ENCODE results near the gene GLYAT. TPM values are rescaled to one million over a fixed set of nuclear protein-coding genes. Genes with fewer than 3 reads are reported as not detected.

Gene GLYAT
- total and polyA plus RNA-seq, 2 donors from 2014 or later: 57.8 to 480 TPM

DNA sequence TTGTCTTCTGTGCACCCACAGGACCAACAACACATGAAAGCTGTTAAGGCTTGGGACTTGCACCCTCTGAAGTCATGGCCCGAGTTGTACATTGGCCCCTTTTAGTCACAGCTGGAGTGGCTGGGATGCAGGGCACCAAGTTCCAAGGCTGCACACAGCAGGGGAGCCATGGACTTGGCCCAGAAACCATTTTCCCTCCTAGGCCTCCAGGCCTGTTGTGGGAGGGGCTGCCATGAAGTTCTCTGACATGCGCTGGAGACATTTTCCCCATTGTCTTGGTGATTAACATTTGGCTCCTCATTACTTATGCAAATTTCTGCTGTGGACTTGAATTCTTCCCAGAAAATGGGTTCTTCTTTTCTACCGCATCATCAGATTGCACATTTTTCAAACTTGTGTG is 48.8 kb upstream of the GLYAT start:
- Histone ChIP-seq H3K27ac (ENCODE audit: low read depth in 2 of 2, low read length in 2 of 2) (no peak overlapping the region), H3K36me3 (ENCODE audit: control insufficient read depth in 2 of 3, insufficient read depth in 3 of 3, low read length in 3 of 3) (no peaks in the 10 kb centered on the region), H3K9ac (ENCODE audit: low read length in 3 of 3) (no peak overlapping the region), H3K27me3 (ENCODE audit: control insufficient read depth, insufficient read depth, low read length) (no peaks in the 10 kb centered on the region), H3K4me1 (ENCODE audit: control insufficient read depth in 2 of 3, insufficient read depth in 2 of 3, low read depth in 1 of 3, low read length in 3 of 3) (no peaks in the 10 kb centered on the region), H3K4me3 (ENCODE audit: low read length in 3 of 3) (no peak overlapping the region), H3K9me3 (ENCODE audit: control insufficient read depth in 2 of 3, insufficient read depth in 1 of 3, low read length in 3 of 3) (no peaks in the 10 kb centered on the region)
- TF ChIP-seq, protein P1, sequence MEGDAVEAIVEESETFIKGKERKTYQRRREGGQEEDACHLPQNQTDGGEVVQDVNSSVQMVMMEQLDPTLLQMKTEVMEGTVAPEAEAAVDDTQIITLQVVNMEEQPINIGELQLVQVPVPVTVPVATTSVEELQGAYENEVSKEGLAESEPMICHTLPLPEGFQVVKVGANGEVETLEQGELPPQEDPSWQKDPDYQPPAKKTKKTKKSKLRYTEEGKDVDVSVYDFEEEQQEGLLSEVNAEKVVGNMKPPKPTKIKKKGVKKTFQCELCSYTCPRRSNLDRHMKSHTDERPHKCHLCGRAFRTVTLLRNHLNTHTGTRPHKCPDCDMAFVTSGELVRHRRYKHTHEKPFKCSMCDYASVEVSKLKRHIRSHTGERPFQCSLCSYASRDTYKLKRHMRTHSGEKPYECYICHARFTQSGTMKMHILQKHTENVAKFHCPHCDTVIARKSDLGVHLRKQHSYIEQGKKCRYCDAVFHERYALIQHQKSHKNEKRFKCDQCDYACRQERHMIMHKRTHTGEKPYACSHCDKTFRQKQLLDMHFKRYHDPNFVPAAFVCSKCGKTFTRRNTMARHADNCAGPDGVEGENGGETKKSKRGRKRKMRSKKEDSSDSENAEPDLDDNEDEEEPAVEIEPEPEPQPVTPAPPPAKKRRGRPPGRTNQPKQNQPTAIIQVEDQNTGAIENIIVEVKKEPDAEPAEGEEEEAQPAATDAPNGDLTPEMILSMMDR (IDR thresholded peaks at IDR 0.05; ENCODE audit: borderline replicate concordance, extremely low read depth, insufficient read depth): no peak
- intact Hi-C loops (cut with DNase I): no loop called here
- FAIRE-seq (no peak), DNase-seq (no peak)

DNA sequence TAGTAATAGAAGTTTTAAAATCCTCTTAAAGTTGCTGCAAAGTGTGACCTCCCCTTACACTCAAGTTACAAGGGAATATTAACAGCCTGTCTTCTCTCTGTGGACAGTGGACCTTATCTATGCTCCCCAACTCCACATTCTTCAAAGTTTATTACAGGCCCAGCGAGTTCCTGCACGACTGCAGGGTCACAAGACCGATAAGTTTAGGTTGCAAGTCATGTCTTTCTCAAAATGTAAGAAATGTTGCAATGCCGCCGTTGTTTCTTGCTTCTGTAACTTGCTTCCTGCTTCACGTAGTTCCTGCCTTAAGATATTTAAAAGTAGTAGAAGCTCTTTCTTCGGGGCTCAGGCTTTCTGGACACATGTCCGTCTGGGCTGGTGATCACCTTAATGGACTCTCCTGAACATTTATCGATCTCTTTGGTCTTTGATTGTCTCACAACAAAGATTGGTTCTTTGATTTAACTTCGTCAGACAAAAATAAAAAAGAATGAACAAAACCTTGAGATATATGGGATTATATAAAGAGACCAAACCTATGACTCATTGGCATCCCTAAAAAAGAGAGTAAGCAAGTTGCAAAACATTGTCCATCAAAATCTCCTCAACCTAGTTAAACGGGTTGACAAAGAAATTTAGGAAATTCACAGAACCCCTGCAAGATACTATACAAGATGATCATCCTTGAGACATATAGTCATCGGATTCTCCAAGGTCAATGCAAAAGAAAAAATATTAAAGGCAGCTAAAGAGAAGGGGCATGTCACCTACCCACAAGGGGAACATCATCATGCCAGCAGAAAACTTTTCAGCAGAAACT is 45.4 kb upstream of the GLYAT start:
- Histone ChIP-seq H3K9ac (ENCODE audit: low read length in 3 of 3) (no peak overlapping the region), H3K36me3 (ENCODE audit: control insufficient read depth in 2 of 3, insufficient read depth in 3 of 3, low read length in 3 of 3) (no peaks in the 10 kb centered on the region), H3K27ac (ENCODE audit: low read depth in 2 of 2, low read length in 2 of 2) (no peak overlapping the region), H3K27me3 (ENCODE audit: control insufficient read depth, insufficient read depth, low read length) (no peaks in the 10 kb centered on the region), H3K9me3 (ENCODE audit: control insufficient read depth in 2 of 3, insufficient read depth in 1 of 3, low read length in 3 of 3) (no peaks in the 10 kb centered on the region), H3K4me3 (ENCODE audit: low read length in 3 of 3) (no peak overlapping the region), H3K4me1 (ENCODE audit: control insufficient read depth in 2 of 3, insufficient read depth in 2 of 3, low read depth in 1 of 3, low read length in 3 of 3) (no peaks in the 10 kb centered on the region)
- intact Hi-C loops (cut with DNase I): no loop called here
- FAIRE-seq (no peak), DNase-seq (no peak)
- TF ChIP-seq, protein P1 (IDR thresholded peaks at IDR 0.05; ENCODE audit: borderline replicate concordance, extremely low read depth, insufficient read depth): no peak

DNA sequence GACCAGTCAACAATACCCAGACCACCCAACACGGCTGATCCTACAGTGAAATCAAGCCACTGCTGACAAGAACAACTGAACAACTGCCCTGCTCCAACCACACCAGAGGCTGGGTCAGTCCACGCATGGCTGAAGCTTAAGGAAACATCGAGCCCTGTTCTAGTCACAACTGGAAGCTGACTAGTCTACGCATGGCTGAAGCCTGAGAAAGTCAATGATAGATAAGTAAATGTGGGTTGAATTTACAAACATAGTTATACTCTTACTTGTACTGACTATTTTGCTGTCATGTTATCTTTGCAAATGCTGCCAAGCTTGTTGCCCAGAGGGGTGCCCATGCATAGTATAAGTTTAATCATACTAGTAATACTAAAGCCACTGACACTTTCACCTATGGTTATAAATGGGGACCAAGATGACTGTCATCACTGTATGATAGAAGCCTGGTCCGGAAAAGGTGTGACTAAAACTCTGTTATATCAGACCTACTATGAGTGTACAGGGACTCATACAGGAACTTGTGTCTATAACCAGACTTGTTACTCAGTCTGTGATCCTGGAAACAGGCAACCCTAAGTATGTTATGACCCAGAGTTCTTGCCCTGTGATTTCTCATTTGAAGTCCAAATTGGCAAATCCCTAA is 43.4 kb upstream of the GLYAT start:
- H3K36me3 ChIP-seq (ENCODE audit: control insufficient read depth in 2 of 3, insufficient read depth in 3 of 3, low read length in 3 of 3): no peaks in the 10 kb centered on the region
- H3K9me3 ChIP-seq (ENCODE audit: control insufficient read depth in 2 of 3, insufficient read depth in 1 of 3, low read length in 3 of 3): no peaks in the 10 kb centered on the region
- intact Hi-C loops (cut with DNase I): no loop called here
- no peak overlapping the region for H3K9ac ChIP-seq (ENCODE audit: low read length in 3 of 3)
- no peaks in the 10 kb centered on the region for H3K27me3 ChIP-seq (ENCODE audit: control insufficient read depth, insufficient read depth, low read length)
- TF ChIP-seq, protein P1 (IDR thresholded peaks at IDR 0.05; ENCODE audit: borderline replicate concordance, extremely low read depth, insufficient read depth): no peak
- no peak overlapping the region for H3K4me3 ChIP-seq (ENCODE audit: low read length in 3 of 3)
- DNase-seq (no peak), FAIRE-seq (no peak)
- H3K27ac ChIP-seq (ENCODE audit: low read depth in 2 of 2, low read length in 2 of 2): no peak overlapping the region
- H3K4me1 ChIP-seq (ENCODE audit: control insufficient read depth in 2 of 3, insufficient read depth in 2 of 3, low read depth in 1 of 3, low read length in 3 of 3): no peaks in the 10 kb centered on the region

Measured in kidney (tissue), 14 donors.